GM19455 (cell line): ENCODE results near the gene ALKBH3.

ENCODE experiments used
- ATAC-seq: cut with Tn5 transposase; IDR thresholded peaks from one replicate; pipeline ENCODE4 v1.9.1; 2021; ENCODE audit not compliant: unreplicated experiment

Gene ALKBH3

GRCh38 chr11:43892851-43893250, 12.2 kb downstream of the ALKBH3 start:
- ATAC-seq, result no peak

DNA sequence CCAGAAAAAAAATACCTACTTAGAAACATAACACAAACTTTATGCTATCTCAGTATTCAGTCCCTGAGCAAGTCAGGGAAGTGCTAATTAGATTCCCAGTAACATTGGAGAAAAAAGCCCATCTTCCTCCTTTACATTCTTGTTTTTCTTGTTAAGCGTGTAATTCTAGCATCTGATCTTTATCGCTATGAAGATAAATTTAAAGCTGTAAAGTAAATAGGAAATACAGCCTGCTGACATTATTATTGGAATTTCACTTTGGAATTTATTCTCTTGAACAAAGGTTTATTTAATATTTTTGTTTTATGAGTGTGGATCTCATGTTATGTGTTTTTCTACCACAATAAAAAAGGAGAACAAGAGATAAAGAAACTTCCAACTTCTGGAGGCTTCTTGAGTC, 13.9 kb downstream of the ALKBH3 start:
- ATAC-seq, result no peak

- no peak for ATAC-seq
Observed at GRCh38 chr11:43895601-43896000, 15.0 kb downstream of the ALKBH3 start.

GRCh38 chr11:43898574-43898973, 17.9 kb downstream of the ALKBH3 start:
- ATAC-seq, result no peak

DNA sequence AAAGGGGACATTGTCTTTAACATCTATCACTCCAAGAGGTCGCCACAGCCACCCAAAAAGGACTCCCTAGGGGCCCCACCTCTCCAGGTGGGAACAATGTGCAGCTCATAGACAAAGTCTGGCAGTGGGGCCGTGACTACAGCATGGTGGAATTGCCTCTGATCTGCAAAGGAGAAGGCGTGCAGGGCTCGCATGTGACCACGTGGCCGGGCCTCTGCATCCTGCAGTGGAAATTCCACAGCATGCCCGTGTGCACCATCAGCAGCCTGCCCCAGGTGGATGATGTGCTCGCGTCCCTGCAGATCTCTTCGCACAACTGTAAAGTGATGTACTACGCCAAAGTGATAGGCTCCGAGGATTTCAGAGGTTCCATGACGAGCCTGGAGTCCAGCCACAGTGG, 18.5 kb downstream of the ALKBH3 start:
- ATAC-seq, result no peak

GRCh38 chr11:43901551-43901950, 20.9 kb downstream of the ALKBH3 start:
- ATAC-seq, result no peak

GRCh38 chr11:43903078-43903477, 22.4 kb downstream of the ALKBH3 start:
- ATAC-seq, result no peak

GRCh38 chr11:43903969-43904368, 23.3 kb downstream of the ALKBH3 start:
- ATAC-seq, result no peak

- ATAC-seq, result no peak
Observed at GRCh38 chr11:43904742-43905535, 24.3 kb downstream of the ALKBH3 start.

DNA sequence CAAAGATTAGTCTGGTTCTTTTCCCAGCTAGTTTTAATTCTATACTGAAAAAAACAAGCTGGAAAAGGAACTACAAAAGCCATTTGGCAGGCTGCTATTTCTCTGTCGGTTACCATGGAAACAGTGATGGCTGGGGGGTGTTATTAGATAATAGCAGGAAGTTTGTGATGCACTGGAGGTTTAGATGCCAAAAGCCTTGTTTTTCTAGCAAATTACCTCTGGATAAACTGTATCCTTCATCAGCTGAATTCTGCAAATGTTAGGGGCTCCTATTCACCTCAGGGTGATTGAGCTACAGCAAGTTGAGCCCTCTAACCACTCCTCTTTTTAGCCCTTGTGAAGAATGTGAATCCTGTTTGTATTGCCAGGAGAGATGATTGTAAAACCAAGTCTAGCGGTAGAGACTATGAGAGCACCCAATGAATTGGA, 25.2 kb downstream of the ALKBH3 start:
- ATAC-seq, result no peak

GRCh38 chr11:43907028-43907975, 26.7 kb downstream of the ALKBH3 start:
- no peak for ATAC-seq

GRCh38 chr11:43908191-43908590, 27.6 kb downstream of the ALKBH3 start:
- ATAC-seq, result no peak

DNA sequence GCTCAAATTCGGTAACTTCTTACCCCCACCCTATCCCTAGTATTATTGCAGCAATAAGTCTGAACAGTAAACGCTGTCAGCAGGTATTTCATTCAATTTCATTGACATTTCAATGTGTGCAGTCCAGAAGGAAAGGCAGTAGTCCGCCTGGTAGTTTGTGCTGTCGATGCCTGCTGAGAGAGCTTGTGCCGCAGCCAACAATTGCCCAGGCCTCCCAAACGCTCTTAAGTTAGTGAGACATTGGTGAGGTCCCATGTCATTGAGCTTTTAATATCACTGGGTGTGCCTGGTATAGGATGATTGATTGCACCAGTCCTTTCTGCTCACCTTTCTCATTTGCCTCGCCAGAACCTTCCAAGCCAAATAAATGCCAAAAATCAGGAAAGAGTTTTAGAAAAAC, 28.1 kb downstream of the ALKBH3 start:
- ATAC-seq, result no peak

DNA sequence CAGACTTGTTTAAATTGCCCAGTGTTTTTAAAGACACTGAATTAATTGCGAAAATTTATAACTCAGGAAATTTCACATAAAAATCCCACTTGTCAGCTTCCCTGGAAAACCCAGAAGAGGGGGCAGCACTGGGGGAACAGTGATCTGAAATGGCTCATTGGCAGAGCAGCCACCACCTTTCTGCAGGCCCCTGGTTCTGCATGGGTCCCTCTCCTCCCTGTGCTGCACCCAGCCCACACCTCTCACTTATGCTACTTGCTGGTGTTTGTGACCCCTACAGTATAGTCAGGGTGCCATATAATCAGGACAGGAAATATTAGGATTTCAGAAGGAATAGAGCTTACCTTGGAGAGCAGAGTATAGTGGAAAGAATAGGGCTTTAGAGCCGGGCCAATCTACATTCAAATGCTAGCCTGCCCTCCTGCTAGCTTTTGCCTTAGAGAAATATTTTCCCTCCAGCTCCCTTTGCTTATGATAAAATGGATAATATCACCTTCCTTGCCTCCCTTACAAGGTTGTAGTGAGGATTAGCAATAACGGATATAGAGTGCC, 33.3 kb downstream of the ALKBH3 start:
- no peak for ATAC-seq

DNA sequence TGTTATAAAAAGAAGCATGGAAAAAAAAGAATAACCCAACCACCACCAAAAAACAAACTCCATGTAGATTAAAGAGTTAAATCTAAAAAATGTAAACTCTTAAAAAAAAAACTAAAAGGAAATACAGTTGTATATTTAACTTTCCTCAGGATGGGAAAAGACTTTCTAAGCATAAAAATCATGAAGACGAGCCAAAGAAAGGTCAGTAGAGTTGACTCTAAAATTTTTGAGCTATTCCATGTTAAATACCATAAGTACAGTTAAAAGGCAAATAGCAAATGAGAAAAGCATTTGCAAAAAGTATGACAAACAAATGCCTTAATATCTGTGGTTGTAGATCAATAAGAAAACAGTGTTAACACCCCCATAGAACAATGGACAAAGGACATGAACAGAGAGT, 33.8 kb downstream of the ALKBH3 start:
- ATAC-seq, result no peak

DNA sequence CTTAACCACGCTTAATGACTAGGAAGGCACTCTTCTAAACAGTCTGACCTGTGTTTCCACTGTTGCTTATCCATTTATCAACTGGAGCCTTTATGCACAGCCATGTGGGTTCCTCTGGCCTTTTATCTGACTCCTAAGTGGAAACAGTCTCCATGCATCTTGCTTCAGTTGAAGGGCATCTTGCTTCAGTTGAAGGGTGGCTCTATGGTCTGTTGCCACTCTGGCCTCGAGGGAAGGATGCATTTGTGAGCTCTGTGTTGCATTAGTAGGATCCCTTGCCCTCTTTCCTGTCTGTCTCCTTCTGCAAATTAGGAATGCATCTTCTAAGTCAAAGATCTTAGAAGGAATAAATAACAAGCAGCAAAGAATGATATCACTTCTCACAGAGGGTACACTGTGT, 36.0 kb downstream of the ALKBH3 start:
- no peak for ATAC-seq

- ATAC-seq, result no peak
Observed at GRCh38 chr11:43917851-43918250, 37.2 kb downstream of the ALKBH3 start.

DNA sequence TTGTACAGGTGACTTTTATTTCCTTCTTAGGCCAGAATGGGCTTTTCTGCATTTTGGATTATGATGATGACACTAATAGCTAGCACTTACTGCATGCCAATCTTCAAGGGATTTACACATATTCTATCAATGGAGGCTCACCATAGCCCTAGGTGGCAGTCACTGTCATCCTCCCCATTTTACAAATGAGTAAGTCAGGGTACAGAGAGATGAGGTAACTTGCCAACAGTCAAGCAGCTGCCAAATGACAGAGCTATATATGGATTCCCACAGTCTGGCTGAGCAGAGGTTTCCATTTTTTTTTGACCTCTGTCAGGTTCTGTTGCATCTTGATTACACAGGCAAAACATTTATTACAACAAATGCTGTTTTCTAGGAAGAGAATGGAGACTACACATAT, 38.0 kb downstream of the ALKBH3 start:
- ATAC-seq, result no peak

GRCh38 chr11:43919852-43920597, 39.4 kb downstream of the ALKBH3 start:
- no peak for ATAC-seq

GRCh38 chr11:43920598-43921419, 40.2 kb downstream of the ALKBH3 start:
- ATAC-seq, result no peak
